Measurements from ENCODE around the gene ZHX3.

GRCh38 chr20:41183391-41183790 is 134.1 kb downstream of the ZHX3 start:
- TF ChIP-seq, protein P1, sequence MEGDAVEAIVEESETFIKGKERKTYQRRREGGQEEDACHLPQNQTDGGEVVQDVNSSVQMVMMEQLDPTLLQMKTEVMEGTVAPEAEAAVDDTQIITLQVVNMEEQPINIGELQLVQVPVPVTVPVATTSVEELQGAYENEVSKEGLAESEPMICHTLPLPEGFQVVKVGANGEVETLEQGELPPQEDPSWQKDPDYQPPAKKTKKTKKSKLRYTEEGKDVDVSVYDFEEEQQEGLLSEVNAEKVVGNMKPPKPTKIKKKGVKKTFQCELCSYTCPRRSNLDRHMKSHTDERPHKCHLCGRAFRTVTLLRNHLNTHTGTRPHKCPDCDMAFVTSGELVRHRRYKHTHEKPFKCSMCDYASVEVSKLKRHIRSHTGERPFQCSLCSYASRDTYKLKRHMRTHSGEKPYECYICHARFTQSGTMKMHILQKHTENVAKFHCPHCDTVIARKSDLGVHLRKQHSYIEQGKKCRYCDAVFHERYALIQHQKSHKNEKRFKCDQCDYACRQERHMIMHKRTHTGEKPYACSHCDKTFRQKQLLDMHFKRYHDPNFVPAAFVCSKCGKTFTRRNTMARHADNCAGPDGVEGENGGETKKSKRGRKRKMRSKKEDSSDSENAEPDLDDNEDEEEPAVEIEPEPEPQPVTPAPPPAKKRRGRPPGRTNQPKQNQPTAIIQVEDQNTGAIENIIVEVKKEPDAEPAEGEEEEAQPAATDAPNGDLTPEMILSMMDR (IDR thresholded peaks at IDR 0.05) = no peak
- TF ChIP-seq EP300 (IDR thresholded peaks at IDR 0.05) = no peak
